ENCODE measurements around the gene MEIS2.

The MEIS2 gene

GRCh38 chr15:36961956-36962355, 138.4 kb downstream of the MEIS2 start:
- no peak for DNase-seq (ENCODE audit: low read depth)

- no peak for DNase-seq (ENCODE audit: low read depth)
Measured at GRCh38 chr15:36960947-36961227, 139.5 kb downstream of the MEIS2 start.

GRCh38 chr15:36960179-36960946, 140.0 kb downstream of the MEIS2 start:
- DNase-seq (ENCODE audit: low read depth) = no peak

- no peak for DNase-seq (ENCODE audit: low read depth)
Measured at GRCh38 chr15:36959746-36960145, 140.6 kb downstream of the MEIS2 start.

- DNase-seq (ENCODE audit: low read depth) = no peak
Measured at GRCh38 chr15:36958606-36959005, 141.7 kb downstream of the MEIS2 start.

- DNase-seq (ENCODE audit: low read depth) = no peak
Measured at GRCh38 chr15:36954486-36954885, 145.9 kb downstream of the MEIS2 start.

GRCh38 chr15:36953346-36953745, 147.0 kb downstream of the MEIS2 start:
- DNase-seq (ENCODE audit: low read depth) = no peak

GRCh38 chr15:36951731-36952247, 148.6 kb downstream of the MEIS2 start:
- DNase-seq (ENCODE audit: low read depth) = no peak

- DNase-seq (ENCODE audit: low read depth) = no peak
Measured at GRCh38 chr15:36950371-36950770, 150.0 kb downstream of the MEIS2 start.

GRCh38 chr15:36948982-36949381, 151.4 kb downstream of the MEIS2 start:
- DNase-seq (ENCODE audit: low read depth) = no peak

- no peak for DNase-seq (ENCODE audit: low read depth)
Measured at GRCh38 chr15:36947035-36947719, 153.2 kb downstream of the MEIS2 start.

GRCh38 chr15:36944442-36944841, 155.9 kb downstream of the MEIS2 start:
- DNase-seq (ENCODE audit: low read depth) = no peak

GRCh38 chr15:36943508-36944361, 156.6 kb downstream of the MEIS2 start:
- no peak for DNase-seq (ENCODE audit: low read depth)

GRCh38 chr15:36942248-36942827, 158.0 kb downstream of the MEIS2 start:
- no peak for DNase-seq (ENCODE audit: low read depth)

- no peak for DNase-seq (ENCODE audit: low read depth)
Measured at GRCh38 chr15:36941798-36942197, 158.6 kb downstream of the MEIS2 start.

- DNase-seq (ENCODE audit: low read depth) = no peak
Measured at GRCh38 chr15:36940636-36941260, 159.6 kb downstream of the MEIS2 start.

- no peak for DNase-seq (ENCODE audit: low read depth)
Measured at GRCh38 chr15:36940219-36940618, 160.1 kb downstream of the MEIS2 start.

GRCh38 chr15:36938764-36939163, 161.6 kb downstream of the MEIS2 start:
- no peak for DNase-seq (ENCODE audit: low read depth)

- DNase-seq (ENCODE audit: low read depth) = no peak
Measured at GRCh38 chr15:36938131-36938530, 162.2 kb downstream of the MEIS2 start.

- DNase-seq (ENCODE audit: low read depth) = no peak
Measured at GRCh38 chr15:36936613-36937012, 163.7 kb downstream of the MEIS2 start.

- DNase-seq (ENCODE audit: low read depth) = no peak
Measured at GRCh38 chr15:36933255-36933990, 166.9 kb downstream of the MEIS2 start.
